ENCODE results near the gene THSD4.

- TF ChIP-seq CTCF (IDR thresholded peaks at IDR 0.05): no peak
- TF ChIP-seq POLR2AphosphoS5 (IDR thresholded peaks at IDR 0.05): no peak
- TF ChIP-seq POLR2A (IDR thresholded peaks at IDR 0.05): no peak
Observed at GRCh38 chr15:71139241-71139640, 24.0 kb downstream of the THSD4 start.

Measured in sigmoid colon (tissue), 4 donors.